Measurements from ENCODE around the gene GRM4. TPM values are rescaled to one million over a fixed set of nuclear protein-coding genes. Genes with fewer than 3 reads are reported as not detected.

The GRM4 gene
- total RNA-seq, 1 experiment from 2014 or later: 5.6 TPM

GRCh38 chr6:34157851-34158250 is 12.0 kb upstream of the GRM4 start:
- Mint-ChIP-seq H3K4me3 (no peak overlapping the region; a peak in 1 of 5 replicates), H3K9me3 (peaks cover 15 to 20% of the 10 kb centered on the region in 2 experiments), H3K36me3 (ENCODE audit: insufficient read depth in 1 of 3, low read depth in 3 of 3) (peaks cover 0 to 5% (median 3%) of the 10 kb centered on the region in 3 experiments; a peak in 5 of 7 replicates), H3K4me1 (peaks cover 5 to 6% of the 10 kb centered on the region in 2 experiments; a peak in 3 of 4 replicates), H3K27ac (no peak overlapping the region; a peak in 1 of 7 replicates), H3K27me3 (ENCODE audit: low read depth) (peaks cover 44% of the 10 kb centered on the region)
- Histone ChIP-seq H2BK5ac (ENCODE audit: insufficient read length, low read length) (no peak overlapping the region), H3K27ac (ENCODE audit: insufficient read length, low read depth, low read length) (no peak overlapping the region), H3K27me3 (ENCODE audit: insufficient read depth, low read length) (peaks cover 7% of the 10 kb centered on the region; the same call in 1 of the 2 replicates), H3K4me2 (ENCODE audit: insufficient read depth, insufficient read length, low read length) (no peak overlapping the region), H4K5ac (ENCODE audit: insufficient read length, low read depth, low read length) (no peak overlapping the region), H3K9ac (ENCODE audit: extremely low read depth, insufficient read length, low read length) (no peak overlapping the region), H3T11ph (ENCODE audit: low read length) (no peak overlapping the region), H2BK12ac (ENCODE audit: insufficient read length, low read depth, low read length) (no peak overlapping the region), H4K91ac (ENCODE audit: insufficient read length, low read depth, low read length) (no peak overlapping the region), H2BK120ac (ENCODE audit: low read depth, low read length, poor library complexity, severe bottlenecking) (no peak overlapping the region), H2BK15ac (ENCODE audit: low read depth, low read length) (no peak overlapping the region), H3K79me1 (ENCODE audit: insufficient read depth, low read depth, low read length, poor library complexity, severe bottlenecking) (no peaks in the 10 kb centered on the region), H3K23ac (ENCODE audit: insufficient read length, low read depth, low read length) (no peak overlapping the region), H2AFZ (ENCODE audit: low read length) (no peak overlapping the region), H2BK20ac (ENCODE audit: low read depth, low read length, poor library complexity, severe bottlenecking) (no peak overlapping the region), H4K20me1 (ENCODE audit: control insufficient read depth, insufficient read depth, insufficient read length) (no peaks in the 10 kb centered on the region), H2AK5ac (ENCODE audit: insufficient read length, low read length) (no peak overlapping the region), H3K56ac (ENCODE audit: insufficient read length, low read depth, low read length) (no peak overlapping the region), H3K23me2 (ENCODE audit: insufficient read length, low read depth, low read length, poor library complexity, severe bottlenecking) (peaks cover 4% of the 10 kb centered on the region), H3K79me2 (ENCODE audit: insufficient read depth, low read length) (no peaks in the 10 kb centered on the region), H3K18ac (ENCODE audit: insufficient read length, low read depth, low read length) (no peak overlapping the region), H4K8ac (replicated peaks; ENCODE audit: insufficient read length, low read depth, low read length) (no peak overlapping the region), H3K4me1 (ENCODE audit: insufficient read depth, low read length) (no peaks in the 10 kb centered on the region), H3K14ac (ENCODE audit: insufficient read depth, low read length) (no peak overlapping the region), H3K4ac (ENCODE audit: low read depth, low read length) (no peak overlapping the region), H3K9me3 (ENCODE audit: control insufficient read depth, low read depth, low read length) (no peaks in the 10 kb centered on the region)
- no peak for DNase-seq
- no peak for TF ChIP-seq CTCF (conservative IDR thresholded peaks at IDR 0.05)
- no CpG with 5 or more reads among the region's 6 CpGs for WGBS (ENCODE audit: extremely low coverage, insufficient read length, low lambda C conversion rate)

Measured in H9 (cell line).